Activated T-cell treated with anti-CD3 and anti-CD28 coated beads, Interleukin-2, amount 50 U/mL, for 72 hours (primary cell): Measurements from ENCODE around the gene RASAL3. TPM values are rescaled to one million over a fixed set of nuclear protein-coding genes. Genes with fewer than 3 reads are reported as not detected.
A peak's percentile ranks its signal among the peaks of the same experiment; 100 is the strongest.
"Not testable (repeated sequence)": the region's sequence is repeated elsewhere in the genome, so short reads cannot be mapped to it uniquely, and the experiment has no call there.

Source experiments
- ATAC-seq, 2 donors: fragments of 150-1000 bp; cut with Tn5 transposase; replicated peaks in 1 of 2; 2 replicates each; pipeline ENCODE4 v1.10.0; 2021; ENCODE audit warnings: moderate library complexity in 2 of 2, mild to moderate bottlenecking in 1 of 2
- DNase-seq, 2 donors: peaks; one replicate each; pipeline ENCODE4 v3.0.0; 2021 to 2022; ENCODE audit warnings: mixed read lengths in 1 of 2
- H3K27ac Mint-ChIP-seq: one replicate; pipeline ENCODE4 v1.8.0; 2022; ENCODE audit warnings: mild to moderate bottlenecking, moderate library complexity, mixed read lengths
- H3K27me3 Mint-ChIP-seq: one replicate; pipeline ENCODE4 v1.8.0; 2022; ENCODE audit warnings: low read depth, mixed read lengths
- H3K36me3 Mint-ChIP-seq, 2 donors: one replicate each; pipeline ENCODE4 v1.8.0; 2022; ENCODE audit warnings: mixed read lengths in 2 of 2, mild to moderate bottlenecking in 1 of 2; ENCODE audit not compliant: insufficient read depth in 2 of 2
- H3K4me1 Mint-ChIP-seq: one replicate; pipeline ENCODE4 v1.8.0; 2022; ENCODE audit warnings: low read depth, mixed read lengths
- H3K4me3 Mint-ChIP-seq, 2 donors: one replicate each; pipeline ENCODE4 v1.8.0; 2022; ENCODE audit warnings: mild to moderate bottlenecking in 2 of 2, mixed read lengths in 2 of 2, moderate library complexity in 2 of 2
- H3K9me3 Mint-ChIP-seq, 2 donors: one replicate each; pipeline ENCODE4 v1.8.0; 2022; ENCODE audit warnings: mixed read lengths in 2 of 2
- total RNA-seq, 2 donors: library from RNA; stranded (reverse); gene quantifications; one replicate each; pipeline ENCODE4 v1.2.3, GENCODE V29; 2022

The RASAL3 gene
- total RNA-seq, 2 donors from 2014 or later: 112 to 128 TPM

- Mint-ChIP-seq H3K4me1 (peaks cover 25% of the 10 kb centered on the region), H3K36me3 (peaks cover 23 to 28% of the 10 kb centered on the region in 2 donors), H3K27ac (no peak overlapping the region), H3K9me3 (no peaks in the 10 kb centered on the region), H3K4me3 (no peak overlapping the region), H3K27me3 (no peaks in the 10 kb centered on the region)
- no peak for ATAC-seq
- DNase-seq: no peak
These were observed 42.6 kb downstream of the RASAL3 start for GRCh38 chr19:15421721-15422260.

DNA sequence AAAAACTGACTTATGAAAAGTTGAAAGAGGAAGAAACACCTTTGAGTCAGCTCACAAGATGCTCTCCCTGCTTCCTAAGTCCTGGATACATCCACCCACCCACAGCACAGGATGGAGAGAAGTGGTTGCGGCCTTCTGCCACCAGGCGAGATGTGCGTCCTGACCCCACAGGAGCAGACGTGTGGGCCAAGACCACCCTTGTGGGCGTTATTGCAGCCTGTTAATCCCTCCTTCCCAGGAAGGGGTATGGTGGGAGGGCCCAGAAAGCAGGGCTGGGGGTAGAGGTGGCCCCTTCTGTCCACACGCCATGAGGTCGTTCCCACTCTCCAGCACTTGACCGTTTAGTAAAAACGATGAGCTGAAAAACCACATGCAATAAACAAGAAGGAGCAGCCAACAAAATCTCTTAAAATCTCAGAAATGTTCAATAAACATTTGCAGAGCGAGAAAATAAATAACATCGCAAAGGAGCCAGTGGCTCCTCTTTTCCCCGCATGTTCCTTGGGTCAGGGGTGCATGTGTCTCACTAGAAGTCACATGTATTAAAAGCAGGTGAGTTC is 43.1 kb downstream of the RASAL3 start:
- H3K9me3 Mint-ChIP-seq: no peaks in the 10 kb centered on the region
- H3K4me1 Mint-ChIP-seq: peaks cover 31% of the 10 kb centered on the region
- ATAC-seq: no peak
- H3K27me3 Mint-ChIP-seq: no peaks in the 10 kb centered on the region
- H3K36me3 Mint-ChIP-seq: peaks cover 18 to 24% of the 10 kb centered on the region in 2 donors
- no peak for DNase-seq
- no peak overlapping the region for H3K27ac Mint-ChIP-seq
- H3K4me3 Mint-ChIP-seq: no peak overlapping the region

DNA sequence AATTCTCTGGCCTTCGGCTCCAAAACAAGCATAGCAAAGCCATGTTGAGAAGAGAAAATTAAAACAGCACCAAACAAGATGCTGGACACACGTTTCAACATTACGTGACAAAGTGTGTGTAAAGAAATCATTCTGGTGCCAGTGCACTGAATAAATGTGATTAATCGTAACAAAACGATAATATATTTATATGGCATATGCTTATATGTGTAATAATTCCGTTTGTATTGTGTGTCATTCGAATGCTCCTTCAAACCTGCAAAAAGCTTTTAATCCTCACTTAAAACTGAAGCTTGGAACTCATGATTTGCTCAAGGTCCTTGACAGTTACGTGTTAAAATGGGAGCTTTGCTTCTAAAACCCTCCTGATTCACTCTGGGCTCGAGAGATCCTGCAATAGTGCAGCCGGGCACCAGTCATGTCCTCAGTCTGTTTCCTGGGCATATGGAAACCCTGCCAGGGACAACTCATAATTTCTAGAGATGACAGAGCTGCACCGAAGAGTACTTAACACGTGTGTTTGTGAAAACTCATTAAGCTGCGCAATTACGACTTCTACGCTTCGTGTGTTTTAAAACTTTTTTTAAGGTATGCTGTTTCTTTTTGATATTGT is 44.8 kb downstream of the RASAL3 start:
- Mint-ChIP-seq H3K27me3 (no peaks in the 10 kb centered on the region), H3K27ac (peak overlapping the region; percentile 97), H3K36me3 (peaks cover 16 to 23% of the 10 kb centered on the region in 2 donors), H3K4me1 (peaks cover 40% of the 10 kb centered on the region), H3K4me3 (peak overlapping the region; percentile 91 to 98), H3K9me3 (no peaks in the 10 kb centered on the region)
- ATAC-seq (no peak), DNase-seq (no peak)

GRCh38 chr19:15418579-15419412 is 45.5 kb downstream of the RASAL3 start, which contains the start of gene AKAP8L:
Gene AKAP8L (minus strand): TSS chr19:15418988. CDS start chr19:15418923, 65 bp downstream.
- DNase-seq (peak; percentile 97 to 100), ATAC-seq (peak; percentile 96 to 97)
- Mint-ChIP-seq H3K36me3 (peaks cover 16 to 23% of the 10 kb centered on the region in 2 donors), H3K27me3 (no peaks in the 10 kb centered on the region), H3K9me3 (no peaks in the 10 kb centered on the region), H3K4me3 (peak within 1 kb of the TSS; percentile 91 to 98), H3K4me1 (peaks cover 46% of the 10 kb centered on the region), H3K27ac (peak within 1 kb of the TSS; percentile 97)

DNA sequence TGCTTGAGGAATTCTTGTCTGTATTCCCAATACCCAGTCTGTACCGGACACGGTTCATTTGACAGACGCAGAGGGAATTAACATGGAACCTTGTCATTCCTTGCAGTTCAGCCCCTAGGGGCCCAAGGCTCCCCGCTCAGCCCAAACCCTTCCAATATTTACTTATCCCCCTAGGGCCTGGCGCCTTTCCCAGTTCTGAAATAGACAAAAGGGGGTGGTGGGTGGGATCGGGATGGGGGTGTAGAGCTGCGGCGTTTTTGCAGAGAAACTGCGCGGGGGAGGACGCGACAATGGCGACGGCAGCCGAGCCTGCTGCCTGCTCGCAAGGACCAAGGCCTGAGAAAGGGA is 46.1 kb downstream of the RASAL3 start:
- ATAC-seq: no peak

DNA sequence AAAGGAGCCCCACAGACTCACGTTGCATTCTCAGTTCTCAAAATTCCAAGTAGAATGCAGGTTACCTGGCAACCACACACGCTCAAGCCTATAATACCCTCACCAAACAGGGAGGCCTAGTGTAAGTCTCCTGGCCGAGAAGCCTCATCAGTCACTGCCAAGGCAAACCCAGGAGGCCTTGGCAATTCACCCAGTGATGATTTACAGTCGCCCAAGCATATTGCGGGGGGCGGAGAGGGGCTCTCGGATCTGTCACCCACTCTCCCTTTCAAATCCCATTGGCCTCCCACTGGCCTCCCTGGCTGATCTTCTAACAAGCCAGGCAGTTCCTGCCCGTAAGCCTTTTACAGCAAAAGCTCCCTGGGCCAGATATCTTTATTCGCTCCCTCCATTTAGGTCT is 46.6 kb downstream of the RASAL3 start:
- peak overlapping the region; percentile 91 to 98 for H3K4me3 Mint-ChIP-seq
- ATAC-seq: no peak
- H3K36me3 Mint-ChIP-seq: peaks cover 8 to 15% of the 10 kb centered on the region in 2 donors

More for the DNA sequence above, 46.1 kb downstream of the RASAL3 start:
- Mint-ChIP-seq H3K27me3 (no peaks in the 10 kb centered on the region), H3K4me3 (peak overlapping the region; percentile 91 to 98), H3K36me3 (peaks cover 13 to 19% of the 10 kb centered on the region in 2 donors), H3K9me3 (no peaks in the 10 kb centered on the region), H3K4me1 (peaks cover 49% of the 10 kb centered on the region), H3K27ac (peak overlapping the region; percentile 97)
- DNase-seq: no peak

GRCh38 chr19:15412832-15413231 is 51.5 kb downstream of the RASAL3 start:
- Mint-ChIP-seq H3K9me3 (no peaks in the 10 kb centered on the region), H3K36me3 (peaks cover 0 to 8% of the 10 kb centered on the region in 2 donors), H3K4me1 (peaks cover 58% of the 10 kb centered on the region), H3K4me3 (no peak overlapping the region), H3K27ac (no peak overlapping the region), H3K27me3 (no peaks in the 10 kb centered on the region)
- no peak for ATAC-seq
- DNase-seq: no peak

More for the DNA sequence above, 46.6 kb downstream of the RASAL3 start:
- H3K9me3 Mint-ChIP-seq: no peaks in the 10 kb centered on the region
- H3K27me3 Mint-ChIP-seq: no peaks in the 10 kb centered on the region
- DNase-seq: no peak
- peak overlapping the region; percentile 97 for H3K27ac Mint-ChIP-seq
- peaks cover 53% of the 10 kb centered on the region for H3K4me1 Mint-ChIP-seq

DNA sequence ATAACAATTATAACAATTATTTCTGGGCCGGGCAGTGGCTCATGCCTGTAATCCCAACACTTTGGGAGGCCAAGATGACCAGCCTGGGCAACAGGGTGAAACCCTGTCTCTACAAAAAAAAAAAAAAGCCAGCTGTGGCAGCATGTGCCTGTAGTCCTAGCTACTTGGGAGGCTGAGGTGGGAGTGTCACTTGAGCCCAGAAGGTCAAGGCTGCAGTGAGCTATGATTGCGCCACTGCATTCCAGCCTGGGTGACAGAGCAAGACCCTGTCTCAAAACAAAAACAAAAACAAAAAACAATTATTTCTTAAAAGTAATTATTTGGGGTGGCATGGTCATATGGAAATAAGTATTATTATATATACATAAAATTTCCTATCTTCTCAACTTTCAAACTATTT is 53.0 kb downstream of the RASAL3 start:
- not testable (repeated sequence) for H3K36me3 Mint-ChIP-seq, H3K27ac Mint-ChIP-seq
- H3K4me1 Mint-ChIP-seq: peaks cover 55% of the 10 kb centered on the region

DNA sequence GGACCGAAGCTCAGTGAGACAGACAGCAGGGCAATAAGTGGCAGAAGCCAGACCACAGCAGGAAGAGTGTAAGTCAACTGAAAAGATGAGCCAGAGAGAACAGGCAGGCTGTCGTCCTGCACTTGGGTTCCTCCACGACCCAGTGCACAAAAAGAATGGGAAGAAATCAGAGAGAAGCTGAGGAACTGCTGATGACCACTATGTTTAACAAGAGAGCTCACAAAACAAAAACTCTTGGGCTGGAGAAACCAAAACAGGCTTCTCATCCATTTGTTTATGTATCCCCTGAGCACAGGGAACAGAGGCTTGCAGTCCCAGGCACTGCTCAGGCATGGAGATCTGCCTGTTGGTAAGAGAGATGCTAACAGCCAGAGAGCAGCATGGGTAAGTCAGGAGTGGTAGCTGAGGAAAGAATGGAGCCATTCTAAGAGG is 59.5 kb downstream of the RASAL3 start:
- Mint-ChIP-seq H3K36me3 (peaks cover 0 to 3% of the 10 kb centered on the region in 2 donors), H3K9me3 (no peaks in the 10 kb centered on the region), H3K4me1 (peaks cover 42% of the 10 kb centered on the region), H3K27ac (peak overlapping the region; percentile 58), H3K27me3 (no peaks in the 10 kb centered on the region), H3K4me3 (no peak overlapping the region)
- no peak for DNase-seq
- no peak for ATAC-seq

More for the DNA sequence above, 53.0 kb downstream of the RASAL3 start:
- not testable (repeated sequence) for DNase-seq, H3K9me3 Mint-ChIP-seq, ATAC-seq, H3K4me3 Mint-ChIP-seq, H3K27me3 Mint-ChIP-seq

GRCh38 chr19:15404097-15404779 is 60.1 kb downstream of the RASAL3 start:
- Mint-ChIP-seq H3K4me3 (no peak overlapping the region), H3K9me3 (no peaks in the 10 kb centered on the region), H3K36me3 (peaks cover 0 to 3% of the 10 kb centered on the region in 2 donors), H3K27ac (peak overlapping the region; percentile 7), H3K27me3 (no peaks in the 10 kb centered on the region), H3K4me1 (peaks cover 36% of the 10 kb centered on the region)
- ATAC-seq (no peak), DNase-seq (no peak)

- no peak overlapping the region for H3K27ac Mint-ChIP-seq
- ATAC-seq (no peak), DNase-seq (no peak)
- peaks cover 31% of the 10 kb centered on the region for H3K4me1 Mint-ChIP-seq
- H3K27me3 Mint-ChIP-seq: no peaks in the 10 kb centered on the region
- H3K4me3 Mint-ChIP-seq: no peak overlapping the region
- H3K36me3 Mint-ChIP-seq: peaks cover 0 to 3% of the 10 kb centered on the region in 2 donors
- no peaks in the 10 kb centered on the region for H3K9me3 Mint-ChIP-seq
These were observed 61.2 kb downstream of the RASAL3 start for GRCh38 chr19:15403151-15403531.

DNA sequence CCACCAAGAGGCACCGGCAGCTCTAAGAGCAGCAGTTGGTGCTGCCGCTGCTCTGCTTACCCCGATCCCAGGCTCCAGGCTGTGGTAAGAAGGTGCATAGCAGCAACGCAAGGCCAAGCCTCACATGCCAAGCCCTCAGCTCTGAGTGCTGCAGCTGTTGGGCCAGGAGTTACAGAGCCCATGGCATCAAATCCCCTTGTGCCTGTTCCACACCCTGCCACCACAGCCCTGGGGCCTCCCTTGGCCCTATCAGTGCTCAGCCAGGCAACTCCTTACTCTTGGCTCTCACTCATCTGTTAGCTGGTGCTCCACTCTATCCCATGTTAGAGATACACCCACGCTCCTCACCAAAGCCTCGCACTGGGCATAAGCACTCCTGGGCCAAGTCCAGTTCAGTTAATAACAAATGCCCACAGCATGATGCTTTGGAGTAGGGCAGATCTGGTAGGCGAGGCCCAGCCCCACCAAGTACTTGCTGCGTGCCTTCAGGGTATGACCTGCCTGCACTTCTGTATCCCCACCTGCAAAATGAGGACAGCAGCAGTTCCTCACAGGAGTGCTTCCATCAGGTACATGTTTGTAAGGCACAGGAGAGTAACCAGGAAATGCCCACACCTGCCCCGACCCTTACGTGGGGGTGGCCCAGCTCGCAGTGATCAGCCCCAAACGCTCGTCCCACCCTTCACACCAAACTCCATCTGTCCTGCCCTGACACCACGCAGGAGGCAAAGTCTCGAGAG is 61.8 kb downstream of the RASAL3 start:
- Mint-ChIP-seq H3K4me1 (peaks cover 27% of the 10 kb centered on the region), H3K9me3 (no peaks in the 10 kb centered on the region), H3K27me3 (no peaks in the 10 kb centered on the region), H3K36me3 (peaks cover 0 to 5% of the 10 kb centered on the region in 2 donors), H3K27ac (no peak overlapping the region), H3K4me3 (no peak overlapping the region)
- DNase-seq: no peak
- no peak for ATAC-seq
